Right lobe of liver (tissue), 4 donors: ENCODE measurements around the gene DPF1.

ENCODE experiments used
- CTCF ChIP-seq, 4 donors: fragments of 200-600 bp in 3 of 4; fragments of 450-650 bp in 1 of 4; IDR thresholded peaks; one replicate each; pipeline versions ENCODE4 v1.5.1 to v1.8.0; 2016 to 2022; ENCODE audit warnings: antibody characterized with exemption in 4 of 4, mild to moderate bottlenecking in 2 of 4
- POLR2A ChIP-seq: fragments of 450-650 bp; IDR thresholded peaks from one replicate; pipeline ENCODE4 v1.6.1; 2017; ENCODE audit warnings: antibody characterized with exemption, mild to moderate bottlenecking
- donor health status: DM: no; HTN: no; CAD: no.
- donor health status: DM: no; HTN: no; CAD: no.
- donor health status: DM: no; HTN: yes; CAD: no.

GRCh38 chr19:38224014-38224862 lies at the start of gene DPF1:
- no peak for TF ChIP-seq CTCF (IDR thresholded peaks at IDR 0.05)
- TF ChIP-seq POLR2A, result no peak
